Neural cell (in vitro differentiated cells): ENCODE measurements around the gene CDKN3.

ENCODE experiments used
- CTCF ChIP-seq: fragments of 450-650 bp; IDR thresholded peaks from 2 replicates; pipeline ENCODE4 v1.5.1; 2014; ENCODE audit warnings: antibody characterized with exemption, mild to moderate bottlenecking, moderate library complexity; ENCODE audit not compliant: poor library complexity, severe bottlenecking
- EZH2 ChIP-seq: fragments of 200-600, 300-800 bp; shearing (Covaris generic), sonication (generic); IDR thresholded peaks from 2 replicates; pipeline ENCODE4 v1.6.1; 2014; ENCODE audit warnings: antibody characterized with exemption, low read length, borderline replicate concordance, mild to moderate bottlenecking; ENCODE audit not compliant: insufficient read depth, poor library complexity, severe bottlenecking
- POLR2AphosphoS5 ChIP-seq: IDR thresholded peaks from 2 replicates; pipeline ENCODE4 v1.6.1; 2012

- TF ChIP-seq CTCF, result no peak
- TF ChIP-seq POLR2AphosphoS5, result no peak
- TF ChIP-seq EZH2, result no peak
Observed at GRCh38 chr14:54383835-54384234, 13.0 kb upstream of the CDKN3 start.
